DMS 273 treated with DMSO at 0.1 percent for 48 hours (cell line): Measurements from ENCODE around the gene USP34.
"Not testable (repeated sequence)": the region's sequence is repeated elsewhere in the genome, so short reads cannot be mapped to it uniquely, and the experiment has no call there.

Source experiments
- DNase-seq: peaks from one replicate; lab custom pipeline; 2025; lab: John Stamatoyannopoulos, UW

The USP34 gene, protein sequence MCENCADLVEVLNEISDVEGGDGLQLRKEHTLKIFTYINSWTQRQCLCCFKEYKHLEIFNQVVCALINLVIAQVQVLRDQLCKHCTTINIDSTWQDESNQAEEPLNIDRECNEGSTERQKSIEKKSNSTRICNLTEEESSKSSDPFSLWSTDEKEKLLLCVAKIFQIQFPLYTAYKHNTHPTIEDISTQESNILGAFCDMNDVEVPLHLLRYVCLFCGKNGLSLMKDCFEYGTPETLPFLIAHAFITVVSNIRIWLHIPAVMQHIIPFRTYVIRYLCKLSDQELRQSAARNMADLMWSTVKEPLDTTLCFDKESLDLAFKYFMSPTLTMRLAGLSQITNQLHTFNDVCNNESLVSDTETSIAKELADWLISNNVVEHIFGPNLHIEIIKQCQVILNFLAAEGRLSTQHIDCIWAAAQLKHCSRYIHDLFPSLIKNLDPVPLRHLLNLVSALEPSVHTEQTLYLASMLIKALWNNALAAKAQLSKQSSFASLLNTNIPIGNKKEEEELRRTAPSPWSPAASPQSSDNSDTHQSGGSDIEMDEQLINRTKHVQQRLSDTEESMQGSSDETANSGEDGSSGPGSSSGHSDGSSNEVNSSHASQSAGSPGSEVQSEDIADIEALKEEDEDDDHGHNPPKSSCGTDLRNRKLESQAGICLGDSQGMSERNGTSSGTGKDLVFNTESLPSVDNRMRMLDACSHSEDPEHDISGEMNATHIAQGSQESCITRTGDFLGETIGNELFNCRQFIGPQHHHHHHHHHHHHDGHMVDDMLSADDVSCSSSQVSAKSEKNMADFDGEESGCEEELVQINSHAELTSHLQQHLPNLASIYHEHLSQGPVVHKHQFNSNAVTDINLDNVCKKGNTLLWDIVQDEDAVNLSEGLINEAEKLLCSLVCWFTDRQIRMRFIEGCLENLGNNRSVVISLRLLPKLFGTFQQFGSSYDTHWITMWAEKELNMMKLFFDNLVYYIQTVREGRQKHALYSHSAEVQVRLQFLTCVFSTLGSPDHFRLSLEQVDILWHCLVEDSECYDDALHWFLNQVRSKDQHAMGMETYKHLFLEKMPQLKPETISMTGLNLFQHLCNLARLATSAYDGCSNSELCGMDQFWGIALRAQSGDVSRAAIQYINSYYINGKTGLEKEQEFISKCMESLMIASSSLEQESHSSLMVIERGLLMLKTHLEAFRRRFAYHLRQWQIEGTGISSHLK (N-terminal part only)

DNA sequence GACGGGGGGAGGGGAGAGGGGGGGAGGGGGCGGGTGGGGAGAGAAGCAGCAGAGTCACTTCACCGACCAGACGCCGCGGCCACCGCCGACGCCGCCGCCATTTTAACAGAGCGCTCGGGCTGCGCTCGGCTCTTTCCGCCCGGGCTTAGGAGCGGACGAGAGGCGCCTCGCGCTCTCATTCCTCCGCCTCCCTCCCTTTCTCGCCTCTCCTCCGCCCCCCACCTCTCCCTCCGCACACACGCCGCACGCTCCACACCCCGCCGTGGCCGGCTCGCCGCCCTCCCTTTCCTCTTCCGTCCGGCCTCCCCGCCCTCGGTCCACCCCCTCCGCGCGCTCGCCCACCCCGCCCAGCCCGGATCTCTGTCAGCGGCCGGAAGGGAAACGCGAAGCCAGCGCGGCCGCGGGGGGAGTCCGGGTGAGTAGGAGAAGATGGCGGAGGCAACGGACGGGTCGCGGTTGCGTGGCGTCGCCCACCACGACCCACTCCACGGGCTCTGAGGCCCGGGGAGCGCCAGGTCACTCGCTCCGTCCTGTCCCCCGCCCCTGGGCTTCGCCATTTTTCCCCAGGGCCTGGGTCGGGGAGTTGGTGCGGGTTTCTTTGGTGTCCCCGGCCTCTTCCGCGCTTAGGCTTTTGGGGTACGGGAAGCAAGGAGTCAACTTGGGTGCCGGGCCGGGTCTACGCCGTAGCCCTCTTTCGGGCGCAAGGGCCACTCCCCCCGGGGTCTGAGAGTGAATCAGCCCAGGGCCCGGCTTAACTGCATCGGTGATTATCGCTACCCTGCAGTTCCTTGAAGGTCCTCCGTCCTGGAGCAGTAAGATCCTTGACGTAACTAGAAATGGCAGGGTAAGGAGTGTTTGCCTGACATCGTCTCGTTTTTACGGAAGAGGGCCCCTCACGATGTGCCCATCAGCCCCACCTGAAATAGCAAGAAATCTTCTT lies at the start of gene USP34:
Gene USP34, minus strand, starts transcription at position 123 of the 940 bp plus-strand sequence. CDS start 395 bp downstream, outside the sequence.
- peak; percentile 77 for DNase-seq

DNA sequence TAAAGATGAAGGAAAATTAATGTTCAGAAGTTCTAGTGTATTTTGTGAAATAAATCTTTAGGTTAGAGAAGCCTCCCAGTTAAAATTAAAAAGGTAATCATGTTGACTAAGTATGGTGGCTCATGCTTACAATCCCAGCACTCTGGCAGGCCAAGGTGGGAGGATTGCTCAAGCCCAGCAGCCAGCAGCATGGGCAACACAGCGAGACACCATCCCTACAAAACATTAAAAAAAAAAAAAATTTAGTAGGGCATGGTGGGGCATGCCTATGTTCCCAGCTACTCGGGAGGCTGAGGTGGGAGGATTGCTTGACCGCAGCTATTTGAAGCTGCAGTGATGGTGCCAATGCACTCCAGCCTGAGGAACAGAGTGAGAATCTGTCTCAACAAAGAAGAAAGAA lies 49.4 kb upstream of the USP34 start:
- DNase-seq, result no peak

- DNase-seq, result no peak
Observed at GRCh38 chr2:61512768-61513398, 42.0 kb upstream of the USP34 start.

DNA sequence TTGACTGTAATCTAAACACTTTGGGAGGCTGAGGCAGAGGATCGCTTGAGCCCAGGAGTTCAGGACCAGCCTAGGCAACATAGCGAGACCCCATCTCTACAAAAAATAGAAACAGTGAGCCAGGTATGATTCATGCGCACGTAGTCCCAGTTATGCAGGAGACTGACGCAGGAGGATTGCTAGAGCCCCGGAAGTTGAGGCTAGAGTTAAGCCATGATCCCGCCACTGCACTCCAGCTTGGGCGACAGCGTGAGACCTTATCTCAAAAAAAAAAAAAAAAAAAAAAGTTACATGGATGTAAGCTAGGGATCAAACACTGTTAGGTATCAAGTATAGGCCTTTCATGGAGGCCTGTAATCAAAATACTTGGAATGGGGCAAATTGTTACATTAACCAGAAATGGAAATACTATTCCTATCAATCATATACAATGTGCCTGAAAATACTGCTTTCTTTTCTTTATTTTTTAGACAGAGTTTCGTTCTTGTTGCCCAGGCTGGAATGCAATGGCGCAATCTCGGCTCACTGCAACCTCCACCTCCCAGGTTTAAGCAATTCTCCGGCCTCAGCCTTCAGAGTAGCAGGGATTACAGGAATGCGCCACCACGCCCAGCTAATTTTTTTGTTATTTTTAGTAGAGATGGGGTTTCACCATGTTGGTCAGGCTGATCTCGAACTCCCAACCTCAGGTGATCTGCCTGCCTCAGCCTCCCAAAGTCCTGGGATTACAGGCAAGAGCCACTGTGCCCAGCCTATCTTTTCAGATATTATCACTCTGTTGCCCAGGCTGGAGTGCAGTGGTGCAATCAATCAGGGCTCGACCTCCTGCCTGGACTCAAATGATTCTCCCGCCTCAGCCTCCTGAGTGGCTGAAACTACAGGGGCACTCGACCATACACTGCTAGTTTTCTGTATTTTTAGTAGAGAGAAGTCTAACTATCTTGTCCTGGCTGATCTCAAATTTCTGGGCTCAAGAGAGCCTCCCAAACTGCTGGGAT lies 40.1 kb upstream of the USP34 start:
- DNase-seq, result no peak

DNA sequence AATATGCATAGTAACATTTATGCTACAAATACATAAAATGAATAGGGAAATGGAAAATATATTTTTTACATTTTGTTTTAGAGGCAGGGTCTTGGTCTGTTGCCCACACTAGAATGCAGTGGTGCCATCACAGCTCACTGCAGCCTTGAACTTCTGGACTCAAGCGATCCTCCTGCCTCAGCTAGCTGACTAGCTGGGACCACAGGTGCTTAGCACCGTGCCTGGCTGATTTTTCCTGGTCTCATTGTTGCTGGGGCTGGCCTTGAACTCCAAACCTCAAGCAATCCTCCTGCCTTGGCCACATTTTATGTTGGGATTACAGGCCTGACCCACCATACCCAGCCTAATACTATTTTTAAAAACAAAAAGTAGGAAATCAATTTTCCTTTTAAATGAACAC lies 34.1 kb upstream of the USP34 start:
- no peak for DNase-seq

DNA sequence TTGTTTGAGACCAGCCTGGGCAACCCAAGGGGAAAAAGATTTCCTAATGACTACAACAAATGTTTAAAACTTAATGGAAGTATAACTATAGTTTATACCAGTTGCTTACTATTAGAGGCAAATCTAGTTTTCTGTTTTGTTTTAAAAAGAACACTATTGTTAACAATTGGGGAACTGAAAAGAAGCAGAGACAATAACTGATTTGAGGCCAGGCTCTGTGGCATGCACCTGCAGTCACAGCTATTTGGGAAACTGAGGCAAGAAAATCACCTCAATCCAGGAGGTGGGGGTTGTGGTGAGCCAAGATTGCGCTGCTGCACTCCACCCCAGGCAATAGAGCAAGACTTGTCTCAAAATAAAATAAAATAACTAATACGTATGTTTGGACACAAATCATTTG lies 28.2 kb upstream of the USP34 start:
- DNase-seq, result no peak

- DNase-seq, result no peak
Observed at GRCh38 chr2:61493523-61493942, 22.6 kb upstream of the USP34 start.

- no peak for DNase-seq
Observed at GRCh38 chr2:61492476-61492875, 21.6 kb upstream of the USP34 start.

DNA sequence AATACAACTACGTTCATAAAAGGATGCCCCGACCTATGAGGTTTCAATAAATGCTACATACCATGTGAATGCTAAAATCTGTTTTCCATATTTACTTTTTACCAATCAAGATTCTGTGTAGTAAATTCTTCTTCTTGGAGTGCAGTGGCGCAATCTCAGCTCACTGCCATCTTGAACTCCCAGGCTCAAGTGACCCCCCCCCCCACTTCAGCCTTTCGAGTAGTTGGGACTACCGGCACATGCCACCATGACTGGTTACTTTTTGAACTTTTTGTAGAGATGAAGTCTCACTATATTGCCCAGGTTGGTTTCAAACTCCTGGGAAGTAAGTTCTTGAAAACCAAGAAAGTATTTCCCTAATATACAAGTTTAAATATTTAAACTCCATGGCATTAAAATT lies 14.4 kb upstream of the USP34 start:
- no peak for DNase-seq

DNA sequence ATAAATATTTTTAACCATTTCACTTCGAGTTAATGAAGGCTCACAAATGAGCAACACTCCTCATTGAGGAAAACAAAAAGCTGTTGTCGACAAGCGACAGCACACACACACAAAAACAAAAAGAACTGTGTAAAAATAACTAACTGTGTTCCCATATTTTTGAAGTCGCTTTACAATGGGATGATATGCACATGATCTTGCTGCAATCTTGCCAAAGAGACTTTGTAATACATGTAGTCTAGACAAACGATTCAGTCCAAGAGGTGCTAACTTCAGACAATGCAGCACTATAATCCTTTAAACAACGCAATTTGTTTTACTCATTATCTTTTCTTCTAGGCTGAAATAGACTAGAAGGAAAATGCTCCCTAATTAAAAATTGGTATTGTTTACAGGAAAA lies 7.2 kb upstream of the USP34 start:
- no peak for DNase-seq

DNA sequence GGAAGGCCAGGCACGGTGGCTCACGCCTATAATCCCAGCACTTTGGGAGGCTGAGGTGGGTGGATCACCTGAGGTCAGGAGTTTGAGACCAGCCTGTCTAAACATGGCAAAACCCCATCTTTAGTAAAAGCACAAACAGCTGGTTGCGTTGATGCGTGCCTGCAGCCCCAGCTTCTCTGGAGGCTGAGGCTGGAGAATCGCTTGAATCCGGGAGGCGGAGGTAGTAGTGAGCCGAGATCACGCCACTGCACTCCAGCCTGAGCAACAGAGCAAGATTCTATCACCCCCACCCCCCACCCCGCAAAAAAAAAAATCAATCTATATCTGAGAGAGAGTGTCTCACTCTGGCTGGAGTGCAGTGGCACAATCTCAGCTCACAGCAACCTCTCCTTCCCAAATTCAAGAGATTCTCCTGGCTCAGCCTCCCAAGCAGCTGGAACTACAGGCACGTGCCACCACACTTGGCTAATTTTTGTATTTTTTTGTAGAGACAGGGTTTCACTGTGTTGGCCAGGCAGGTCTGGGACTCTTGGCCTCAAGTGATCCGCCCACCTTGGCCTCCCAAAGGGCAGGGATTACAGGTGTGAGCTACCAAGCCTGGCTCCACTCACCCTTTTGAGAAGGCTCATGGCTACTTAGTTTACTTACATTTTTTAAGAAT lies 6.2 kb upstream of the USP34 start:
- DNase-seq, result not testable (repeated sequence)

GRCh38 chr2:61471905-61472805 lies 1.3 kb upstream of the USP34 start:
- peak; percentile 20 for DNase-seq

- no peak for DNase-seq
Observed at GRCh38 chr2:61470122-61470951, 550 bp downstream of the USP34 start.

DNA sequence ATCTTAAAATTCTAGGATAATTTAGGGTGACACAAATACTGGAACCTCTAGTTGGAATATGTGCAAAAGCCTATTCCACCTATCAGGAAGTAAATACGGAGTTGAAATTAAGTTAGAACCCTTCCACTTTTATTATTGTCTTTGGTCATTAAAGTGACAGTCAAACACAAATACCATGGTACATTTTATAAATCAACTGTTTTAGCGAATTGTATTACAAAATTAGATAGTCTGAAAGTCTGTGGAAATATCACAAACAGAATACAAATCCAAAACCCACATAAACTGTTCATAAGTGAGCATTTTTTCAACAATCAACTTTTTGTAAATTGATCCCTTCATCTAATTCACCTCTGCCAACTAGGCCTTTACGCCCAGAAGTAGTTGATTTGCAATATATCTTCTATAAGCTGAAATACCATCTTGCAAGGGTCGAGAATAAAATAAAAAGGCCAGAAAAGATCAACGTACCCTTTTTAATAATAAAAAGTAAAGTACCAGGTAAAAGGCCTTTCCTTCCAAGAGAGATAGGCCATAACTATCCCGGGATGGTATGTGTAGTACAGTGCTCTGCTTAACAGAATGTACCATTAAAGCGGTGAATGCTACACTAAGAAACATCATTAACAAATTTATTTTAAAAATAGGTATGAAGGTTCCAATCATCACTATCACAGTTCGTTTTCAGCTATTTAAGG lies 1.3 kb downstream of the USP34 start:
- DNase-seq, result peak; percentile 37

DNA sequence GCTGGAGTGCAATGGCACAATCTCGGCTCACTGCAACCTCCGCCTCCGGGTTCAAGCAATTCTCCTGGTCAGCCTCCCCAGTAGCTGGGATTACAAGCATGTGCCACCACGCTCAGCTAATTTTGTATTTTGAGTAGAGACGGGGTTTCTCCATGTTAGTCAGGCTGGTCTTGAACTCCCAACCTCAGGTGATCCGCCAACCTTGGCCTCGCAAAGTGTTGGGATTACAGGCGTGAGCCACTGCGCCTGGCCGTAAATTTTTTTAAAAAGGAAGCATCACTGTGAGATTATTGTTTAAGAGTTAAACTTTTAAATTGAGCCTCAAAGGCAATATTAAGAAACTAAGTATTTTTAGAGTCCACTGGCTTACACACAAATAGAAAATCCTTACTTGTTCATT lies 2.7 kb downstream of the USP34 start:
- not testable (repeated sequence) for DNase-seq

DNA sequence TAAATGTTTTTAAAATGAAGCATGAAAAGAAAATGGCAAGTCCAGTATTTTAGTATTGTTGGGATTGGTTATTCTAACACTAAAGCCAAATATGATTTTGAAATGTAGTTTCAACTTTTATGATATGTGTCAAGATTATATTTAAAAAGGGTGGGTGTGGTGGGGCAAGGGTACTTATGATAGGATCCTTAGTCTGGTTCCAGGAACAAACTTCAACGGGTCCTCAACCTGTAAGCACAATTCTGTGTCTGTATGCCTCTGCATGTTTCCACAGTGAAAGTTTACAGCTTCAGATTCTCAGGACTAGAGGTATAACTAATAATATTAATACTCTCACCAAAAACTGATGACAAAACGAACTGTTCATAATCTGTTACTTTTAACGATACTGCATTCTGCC lies 5.8 kb downstream of the USP34 start:
- DNase-seq, result no peak
